ENCODE data around the gene SYNGR1.
"Not testable (repeated sequence)": the region's sequence is repeated elsewhere in the genome, so short reads cannot be mapped to it uniquely, and the experiment has no call there.

The SYNGR1 gene

GRCh38 chr22:39317084-39317774 lies 32.6 kb upstream of the SYNGR1 start:
- DNase-seq = no peak

- DNase-seq = no peak
Measured at GRCh38 chr22:39317775-39318506, 31.9 kb upstream of the SYNGR1 start.

GRCh38 chr22:39318507-39319283 lies 31.1 kb upstream of the SYNGR1 start:
- no peak for DNase-seq

- DNase-seq = peak; percentile 97
Measured at GRCh38 chr22:39319284-39320022, 30.3 kb upstream of the SYNGR1 start, which contains the start of gene RPL3. Gene RPL3 (minus strand): TSS chr22:39319623. CDS start chr22:39319597, 26 bp downstream.

- DNase-seq = not testable (repeated sequence)
Measured at GRCh38 chr22:39320616-39321029, 29.2 kb upstream of the SYNGR1 start.

- no peak for DNase-seq
Measured at GRCh38 chr22:39325392-39325932, 24.3 kb upstream of the SYNGR1 start.

- no peak for DNase-seq
Measured at GRCh38 chr22:39327995-39328754, 21.6 kb upstream of the SYNGR1 start.

- not testable (repeated sequence) for DNase-seq
Measured at GRCh38 chr22:39330553-39330952, 19.2 kb upstream of the SYNGR1 start.

GRCh38 chr22:39332441-39333064 lies 17.2 kb upstream of the SYNGR1 start:
- no peak for DNase-seq

GRCh38 chr22:39336411-39336810 lies 13.4 kb upstream of the SYNGR1 start:
- no peak for DNase-seq

- DNase-seq = not testable (repeated sequence)
Measured at GRCh38 chr22:39339775-39340174, 10.0 kb upstream of the SYNGR1 start.

- DNase-seq = no peak
Measured at GRCh38 chr22:39341179-39341578, 8.6 kb upstream of the SYNGR1 start.

- DNase-seq = peak; percentile 65
Measured at GRCh38 chr22:39343259-39344045, 6.3 kb upstream of the SYNGR1 start.

GRCh38 chr22:39344046-39344390 lies 5.8 kb upstream of the SYNGR1 start:
- no peak for DNase-seq

GRCh38 chr22:39345231-39345630 lies 4.6 kb upstream of the SYNGR1 start:
- no peak for DNase-seq

- DNase-seq = peak; percentile 82
Measured at GRCh38 chr22:39348909-39349505, 784 bp upstream of the SYNGR1 start.

GRCh38 chr22:39349506-39349966 lies 255 bp upstream of the SYNGR1 start:
- no peak for DNase-seq

- DNase-seq = no peak
Measured at GRCh38 chr22:39350757-39351688, 1.2 kb downstream of the SYNGR1 start.

Data from MV-4-11 (cell line).